Fibroblast of skin of right biceps (primary cell): ENCODE results near the gene PDHX.
A peak's percentile ranks its signal among the peaks of the same experiment; 100 is the strongest.
"Not testable (repeated sequence)": the region's sequence is repeated elsewhere in the genome, so short reads cannot be mapped to it uniquely, and the experiment has no call there.

Experiments
- DNase-seq: peaks from one replicate; pipeline ENCODE4 v3.0.0-alpha.2; 2013

PDHX gene

DNA sequence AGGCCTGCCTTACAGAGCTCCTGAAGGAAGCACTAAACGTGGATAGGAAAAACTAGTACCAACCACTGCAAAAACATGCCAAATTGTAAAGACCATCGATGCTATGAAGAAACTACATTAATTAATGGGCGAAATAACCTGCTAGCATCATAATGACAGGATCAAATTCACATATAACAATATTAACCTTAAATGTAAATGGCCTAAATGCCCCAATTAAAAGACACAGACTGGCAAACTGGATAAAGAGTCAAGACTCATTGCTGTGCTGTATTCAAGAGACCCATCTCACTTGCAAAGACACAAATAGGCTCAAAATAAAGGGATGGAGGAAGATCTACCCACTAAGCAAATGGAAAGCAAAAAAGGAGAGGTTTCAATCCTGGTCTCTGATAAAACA is 107.5 kb downstream of the PDHX start:
- DNase-seq = not testable (repeated sequence)

DNA sequence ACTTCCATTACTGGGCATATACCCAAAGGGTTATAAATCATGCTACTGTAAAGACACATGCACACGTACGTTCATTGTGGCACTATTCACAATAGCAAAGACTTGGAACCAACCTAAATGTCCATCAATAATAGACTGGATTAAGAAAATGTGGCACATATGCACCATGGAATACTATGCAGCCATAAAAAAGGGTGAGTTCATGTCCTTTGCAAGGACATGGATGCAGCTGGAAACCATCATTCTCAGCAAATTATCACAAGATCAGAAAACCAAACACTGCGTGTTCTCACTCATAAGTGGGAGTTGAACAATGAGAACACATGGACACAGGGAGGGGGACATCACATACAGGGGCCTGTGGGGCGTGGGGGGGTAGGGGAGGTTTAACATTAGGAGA is 111.6 kb downstream of the PDHX start:
- DNase-seq = not testable (repeated sequence)

DNA sequence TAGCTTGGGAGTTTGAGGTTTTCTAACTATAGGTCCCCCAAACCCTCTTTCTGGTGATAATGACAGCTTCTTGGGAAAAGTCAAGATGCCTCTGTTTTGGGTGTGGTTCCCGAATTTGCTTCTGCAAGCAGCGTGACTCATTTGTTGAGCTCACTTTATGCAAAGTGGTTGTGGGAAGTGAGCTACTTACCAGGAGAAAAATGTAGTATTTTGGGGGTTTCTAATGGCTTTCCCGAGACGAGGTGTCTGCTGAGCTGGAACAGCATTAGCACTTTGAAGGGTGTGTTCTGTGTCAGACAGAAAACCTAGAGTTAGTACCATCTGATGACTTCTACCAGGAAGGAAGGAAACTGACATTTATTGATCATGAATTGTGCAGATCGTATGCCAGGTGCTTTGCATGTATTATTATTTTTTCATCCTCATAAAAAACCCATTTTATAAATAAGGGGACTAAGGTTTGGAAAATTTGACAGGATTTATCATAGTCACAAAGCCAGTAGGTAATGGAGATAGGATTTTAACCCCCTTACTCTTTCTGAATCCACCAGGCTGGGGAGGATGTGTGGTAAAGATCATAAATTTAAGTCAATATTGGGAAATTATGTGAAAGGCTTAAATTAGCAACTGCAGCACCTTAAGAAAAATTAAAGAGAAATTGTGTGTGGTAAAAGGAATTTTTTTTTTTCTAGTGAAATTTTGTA is 113.7 kb downstream of the PDHX start:
- peak; percentile 83 for DNase-seq

DNA sequence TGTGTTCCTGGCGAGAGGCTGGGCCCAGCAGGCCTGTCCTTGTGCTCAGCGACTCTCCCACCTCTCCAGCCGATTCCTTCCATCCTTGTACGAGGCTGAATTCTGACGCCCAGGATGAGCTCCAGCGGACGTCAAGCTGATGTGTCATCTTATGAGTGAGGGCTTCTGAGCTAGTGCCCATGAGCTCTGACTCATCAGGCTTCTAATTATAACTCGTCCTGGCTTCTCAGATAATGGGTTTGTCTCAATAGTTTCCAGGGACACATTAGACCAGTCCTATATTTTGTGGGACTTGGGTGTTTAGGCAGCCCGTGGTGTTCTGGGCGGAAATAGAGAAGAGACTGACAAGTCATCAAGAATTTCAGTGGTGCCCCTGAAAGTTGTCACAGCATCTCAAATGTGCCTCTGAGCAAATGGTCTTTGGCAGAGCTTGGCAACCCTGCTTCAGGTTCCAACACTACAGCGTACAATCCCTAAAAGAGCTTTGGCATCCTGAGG is 114.3 kb downstream of the PDHX start:
- peak; percentile 98 for DNase-seq

DNA sequence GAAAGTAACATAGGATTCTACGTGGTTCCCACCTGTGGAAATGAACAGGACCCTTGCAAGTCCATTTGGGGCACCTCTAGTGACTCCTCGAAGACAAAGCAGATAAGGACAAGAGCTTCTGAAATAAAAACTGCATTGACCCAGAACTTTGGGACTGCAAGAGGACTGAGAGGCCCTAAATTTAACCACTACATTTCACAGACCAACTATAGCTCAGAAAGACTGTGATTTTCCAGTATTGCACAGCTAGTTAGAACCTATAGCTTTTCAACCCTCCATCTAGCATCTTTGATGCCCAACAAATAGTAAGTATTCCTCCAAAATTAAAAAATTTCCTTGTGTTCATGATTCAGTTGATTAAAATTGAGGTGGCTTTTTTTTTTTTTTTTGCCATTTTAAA is 114.9 kb downstream of the PDHX start:
- DNase-seq = no peak

DNA sequence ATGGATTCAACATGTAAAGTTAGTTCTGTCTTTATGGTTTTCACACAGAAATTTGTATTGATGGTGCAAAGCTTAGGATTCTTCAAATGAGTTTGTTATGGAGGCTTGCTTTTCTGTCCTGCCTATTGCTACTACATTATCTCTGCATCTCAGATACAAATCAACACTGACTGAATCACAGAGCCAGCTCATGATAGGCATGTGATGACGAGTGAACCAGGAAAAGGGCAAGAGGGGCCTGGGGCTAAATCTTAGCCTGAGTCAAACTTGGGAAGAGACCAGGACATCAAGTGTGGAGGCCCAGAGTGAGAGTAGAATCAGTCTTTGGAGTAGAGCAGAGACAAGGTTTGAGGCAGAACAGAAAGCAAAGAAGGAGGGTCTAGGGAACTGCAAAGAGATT is 115.4 kb downstream of the PDHX start:
- DNase-seq = peak; percentile 83

DNA sequence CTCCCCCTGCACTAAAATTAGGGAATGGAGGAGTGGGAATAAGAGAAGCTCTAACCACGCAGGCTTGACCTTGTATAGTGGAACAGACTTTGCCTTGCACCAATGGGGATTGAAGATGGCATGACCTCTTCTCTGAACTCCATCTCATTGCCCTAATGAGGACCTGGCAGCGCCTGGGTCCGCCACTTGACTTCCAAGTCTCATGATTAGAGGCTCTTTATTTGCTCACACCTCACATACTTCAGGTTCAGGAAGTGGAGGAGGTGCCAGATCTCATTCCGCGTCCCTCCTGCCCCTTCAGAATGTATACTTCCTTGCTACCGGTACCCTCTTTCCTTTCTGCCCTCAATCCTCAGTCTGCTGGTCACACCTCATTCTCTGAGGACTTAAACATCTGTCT is 116.6 kb downstream of the PDHX start:
- no peak for DNase-seq

DNA sequence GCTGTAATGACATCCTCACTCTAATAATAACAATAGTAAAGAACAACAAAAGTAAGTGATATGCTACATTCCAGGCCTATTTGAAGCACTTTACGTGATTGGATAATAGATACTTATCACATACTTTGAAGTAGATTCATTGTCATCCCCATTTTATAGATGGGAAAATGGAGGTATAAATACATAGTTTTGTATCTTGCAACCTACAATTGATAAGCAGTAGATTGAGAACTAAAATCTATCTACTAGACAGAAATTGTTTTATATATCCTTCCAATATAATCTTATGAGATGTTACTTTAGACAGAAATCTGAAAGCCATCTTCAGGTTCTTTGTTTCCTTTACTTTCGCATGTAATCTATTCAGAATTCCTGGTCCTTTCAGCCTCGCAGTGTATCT is 118.0 kb downstream of the PDHX start:
- DNase-seq = no peak

DNA sequence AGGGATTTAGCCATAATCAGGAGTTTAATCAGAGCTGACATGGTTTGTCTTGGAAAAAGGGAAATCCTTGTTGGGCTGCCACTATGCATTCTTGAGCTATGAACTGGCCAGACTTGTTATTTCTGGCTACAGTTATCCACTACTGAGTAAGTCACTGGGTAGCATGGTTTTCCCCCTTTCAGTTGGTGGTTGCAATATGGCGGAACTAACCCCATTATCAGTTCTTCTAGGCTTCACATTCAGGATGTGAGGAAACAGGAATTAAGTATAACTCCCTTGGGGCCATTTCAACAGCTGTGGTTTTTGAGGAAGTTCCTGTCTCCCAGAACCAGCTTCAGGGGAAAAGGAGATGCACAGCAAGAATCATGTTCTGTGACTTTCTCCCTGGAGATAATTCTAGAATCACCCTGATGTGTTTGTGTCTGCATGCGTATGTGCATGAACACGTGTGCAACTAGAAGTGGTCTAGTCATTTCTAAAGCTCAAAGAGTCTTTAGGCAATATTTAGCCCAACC is 119.5 kb downstream of the PDHX start:
- peak; percentile 100 for DNase-seq

DNA sequence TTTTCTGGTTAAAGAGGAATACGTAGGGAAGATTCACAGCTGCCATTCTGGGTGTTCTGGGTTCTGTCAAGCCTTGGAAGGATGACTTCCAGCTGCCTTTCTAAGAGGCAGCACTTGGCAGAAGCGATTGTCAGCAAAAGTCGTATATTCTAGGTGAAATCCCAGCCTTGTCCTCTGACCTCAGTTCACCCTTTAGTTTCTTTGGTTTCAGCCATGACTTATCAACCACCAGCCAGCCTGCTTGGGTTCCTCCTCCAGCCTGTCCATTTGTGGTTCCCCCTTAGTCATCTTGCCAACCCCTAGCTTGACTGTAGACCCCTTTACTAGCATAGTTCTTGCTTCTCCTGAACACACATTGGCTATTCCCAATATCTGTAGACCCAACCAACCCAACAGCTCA is 120.2 kb downstream of the PDHX start:
- no peak for DNase-seq

DNA sequence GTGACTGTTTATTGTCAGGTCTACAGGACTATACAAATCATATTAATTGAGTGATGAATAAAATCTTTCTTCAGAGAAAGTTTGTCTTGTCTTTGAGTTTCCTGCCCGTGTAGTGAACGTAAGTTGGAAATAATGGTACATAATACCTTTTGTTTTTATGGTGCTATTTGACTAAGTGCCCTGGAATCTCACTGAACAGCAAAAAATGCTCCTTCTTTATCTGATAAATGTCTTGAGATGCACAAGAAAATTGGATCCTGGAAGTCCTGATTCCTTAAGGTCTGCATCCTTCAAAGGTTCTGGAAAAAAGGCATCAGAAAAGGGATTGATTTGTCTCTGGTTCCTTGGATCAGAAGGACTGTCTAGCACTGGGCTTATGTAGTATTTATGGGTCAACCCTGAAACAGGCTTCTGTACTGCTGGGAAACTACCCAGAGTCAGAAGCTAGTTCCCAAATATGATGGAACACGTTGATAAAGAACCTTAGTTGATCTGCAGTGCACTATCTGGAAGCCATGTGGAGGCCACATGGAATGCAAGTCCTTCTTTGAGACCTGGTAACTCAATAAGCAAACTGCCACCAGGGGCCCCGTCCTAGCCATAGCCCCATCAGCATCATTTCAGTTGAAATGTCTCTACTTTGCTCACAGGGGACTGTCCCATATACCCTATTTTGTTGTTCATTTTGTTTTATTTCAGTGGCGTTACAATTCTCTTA is 122.0 kb downstream of the PDHX start:
- no peak for DNase-seq

DNA sequence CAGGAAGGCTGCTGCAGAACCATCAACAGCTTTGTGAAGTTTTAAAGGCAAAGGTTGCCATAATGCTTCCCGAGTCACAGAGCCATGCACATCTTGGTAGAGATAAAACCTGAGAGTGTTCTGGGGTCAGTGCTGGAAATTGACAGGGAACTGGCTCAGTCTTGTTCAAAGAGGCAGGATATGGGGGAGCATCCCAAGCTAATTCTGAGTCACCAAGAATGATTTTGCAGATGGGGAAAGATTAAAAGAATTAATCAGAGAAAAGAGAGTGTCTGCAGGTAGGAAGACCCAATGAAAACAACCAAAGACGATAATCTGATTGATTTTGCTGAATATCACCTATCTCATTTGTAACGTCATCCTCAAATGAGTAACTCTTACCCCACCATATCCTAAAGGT is 122.7 kb downstream of the PDHX start:
- peak; percentile 28 for DNase-seq

DNA sequence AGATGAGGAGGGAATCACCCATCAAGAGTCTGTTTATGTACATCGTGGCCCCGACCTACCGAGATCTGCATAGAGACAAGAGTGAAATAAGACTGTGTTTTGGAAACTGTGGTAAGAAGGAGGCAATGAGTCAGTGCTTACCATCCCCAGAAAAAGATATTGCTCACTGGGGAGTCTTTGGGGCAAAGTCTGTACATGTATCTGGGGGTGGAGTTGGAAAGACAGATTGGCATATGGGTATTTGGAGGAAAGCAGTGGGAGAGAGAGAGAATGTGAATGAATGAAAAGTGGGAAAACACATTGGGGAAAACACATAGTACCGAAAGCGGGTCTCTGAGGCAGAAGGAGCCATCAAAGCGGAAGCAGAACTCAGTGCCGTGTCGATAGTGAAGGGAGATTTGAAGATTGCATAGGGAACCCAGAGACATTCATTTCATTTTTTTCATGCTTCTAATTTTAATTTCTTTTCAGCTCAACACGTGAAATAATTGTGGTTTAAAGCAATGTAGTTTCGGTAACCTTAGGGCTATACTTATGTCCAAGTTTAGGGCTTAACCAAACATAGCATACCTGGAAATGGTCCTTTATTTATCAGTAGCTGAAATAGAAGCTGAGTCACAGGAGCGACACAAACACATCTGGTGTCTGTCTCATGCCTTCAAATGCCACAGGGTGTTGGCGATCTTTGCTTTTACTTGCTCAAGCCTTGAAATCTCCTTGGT is 124.0 kb downstream of the PDHX start:
- peak; percentile 85 for DNase-seq

DNA sequence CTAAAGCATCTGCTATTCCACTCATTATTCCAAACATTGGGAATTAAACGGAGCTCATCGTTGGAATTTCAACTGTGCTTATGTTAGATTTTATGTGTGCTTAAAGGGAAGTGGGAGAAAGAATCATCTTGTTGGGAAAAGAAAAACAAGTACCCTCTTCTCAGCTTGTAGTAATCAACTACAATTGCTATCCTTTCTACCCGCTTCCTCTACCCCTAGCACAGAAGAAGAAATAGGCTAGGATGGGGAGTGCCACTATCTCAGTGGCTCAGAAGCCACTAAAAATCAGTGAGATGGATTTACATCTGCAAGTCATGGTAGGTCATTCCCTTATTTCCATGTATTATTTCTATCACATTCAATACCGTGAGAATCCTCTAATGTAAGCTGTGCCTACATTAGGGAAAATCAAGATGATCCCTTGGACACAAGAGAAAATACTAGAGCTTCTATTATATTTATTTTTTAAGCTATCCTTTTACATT is 124.7 kb downstream of the PDHX start:
- DNase-seq = no peak

DNA sequence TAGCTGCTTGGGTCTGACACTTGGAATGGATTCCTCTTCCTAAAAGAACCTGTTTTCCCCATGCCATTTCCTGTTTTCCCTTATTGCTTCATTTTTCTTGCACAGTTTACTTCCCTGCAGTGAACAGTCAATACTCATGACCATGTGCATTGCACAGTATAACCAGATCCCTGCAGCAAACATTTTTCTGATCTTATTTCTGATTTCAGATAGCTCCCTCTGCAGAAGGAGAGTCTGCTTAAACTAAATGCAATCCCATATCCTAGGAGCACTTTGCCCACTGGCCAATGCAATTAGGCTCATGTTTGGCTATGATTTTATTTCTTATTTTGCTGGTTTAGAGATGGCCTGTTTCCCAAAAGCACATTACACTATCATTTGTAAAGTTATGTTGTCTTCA is 125.8 kb downstream of the PDHX start:
- no peak for DNase-seq

DNA sequence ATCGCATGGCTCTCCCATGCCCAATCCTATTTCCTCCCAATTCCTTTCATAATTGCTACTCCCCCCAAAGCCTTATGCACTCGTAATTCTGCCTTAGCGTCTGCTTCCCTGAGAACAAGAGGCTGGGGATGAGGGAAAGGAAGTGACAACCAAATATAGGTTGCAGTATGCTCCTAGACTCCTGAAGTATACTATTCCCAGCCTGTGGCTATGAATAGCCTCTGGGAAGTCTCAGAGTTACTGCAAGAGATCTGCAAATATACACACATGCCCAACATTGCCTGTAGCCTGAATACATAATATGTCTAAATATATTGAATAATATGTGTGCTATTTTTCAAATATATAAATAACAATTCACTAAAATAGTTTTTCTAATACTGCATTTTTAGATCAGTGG is 126.5 kb downstream of the PDHX start:
- no peak for DNase-seq

DNA sequence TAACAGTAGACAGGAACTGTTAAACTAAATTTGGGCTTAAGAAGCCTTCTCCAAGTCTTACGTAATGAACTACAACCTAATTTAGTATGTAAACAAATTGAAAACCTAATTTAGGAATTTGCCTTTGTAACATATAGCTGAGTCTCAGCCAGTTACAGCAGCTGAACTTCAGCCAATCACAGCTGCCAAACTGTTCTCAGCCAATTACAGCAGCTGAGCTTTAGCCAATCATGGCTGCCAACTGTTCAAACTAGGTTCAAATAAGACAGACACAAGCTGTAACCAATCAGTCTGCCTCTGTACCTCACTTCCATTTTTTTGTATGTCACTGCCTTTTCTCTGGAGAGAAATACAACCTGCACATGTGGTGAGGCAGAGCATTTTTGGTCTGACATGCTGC is 127.5 kb downstream of the PDHX start:
- no peak for DNase-seq

DNA sequence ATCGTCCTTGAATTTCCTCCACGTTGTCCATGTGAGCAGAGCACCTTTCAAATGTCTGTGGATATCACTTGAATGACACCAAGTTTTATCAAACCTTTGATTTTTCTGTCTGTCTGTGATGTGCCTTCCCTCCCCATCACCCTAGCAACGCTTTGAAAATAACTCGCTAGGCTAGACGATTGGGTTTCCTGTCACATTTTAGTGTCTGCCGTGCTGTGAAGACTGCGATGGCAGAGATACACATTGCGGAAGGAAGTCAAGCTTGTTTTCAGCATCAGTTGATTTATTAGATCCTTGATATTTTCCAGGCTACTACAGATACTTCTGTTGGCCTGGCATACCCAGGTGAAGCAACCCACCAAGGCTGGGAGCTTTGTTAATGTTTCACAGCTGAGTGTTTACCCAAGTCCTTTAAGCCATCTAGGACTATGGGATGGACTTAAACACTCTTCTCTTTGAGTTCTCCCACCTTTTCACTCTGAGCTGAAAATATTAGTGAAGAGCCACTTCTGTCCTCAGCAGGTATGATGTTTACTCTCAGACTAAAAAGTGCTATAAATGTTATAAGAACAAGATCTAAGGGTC is 128.9 kb downstream of the PDHX start:
- DNase-seq = no peak
